Measurements from ENCODE around the gene ETV6.

The ETV6 gene

GRCh38 chr12:11745113-11745512 lies 95.6 kb downstream of the ETV6 start:
- no peak for DNase-seq (ENCODE audit: low read depth)
- TF ChIP-seq CTCF (IDR thresholded peaks at IDR 0.05; ENCODE audit: low read length, missing control alignments): no peak
- no peak overlapping the region for H3K4me3 ChIP-seq (replicated peaks; ENCODE audit: low read depth, low read length)

GRCh38 chr12:11746024-11746771 lies 96.7 kb downstream of the ETV6 start:
- no peak overlapping the region for H3K4me3 ChIP-seq (replicated peaks; ENCODE audit: low read depth, low read length)
- DNase-seq (ENCODE audit: low read depth): peak; percentile 67
- no peak for TF ChIP-seq CTCF (IDR thresholded peaks at IDR 0.05; ENCODE audit: low read length, missing control alignments)

GRCh38 chr12:11746940-11747716 lies 97.7 kb downstream of the ETV6 start:
- no peak for DNase-seq (ENCODE audit: low read depth)
- no peak for TF ChIP-seq CTCF (IDR thresholded peaks at IDR 0.05; ENCODE audit: low read length, missing control alignments)
- H3K4me3 ChIP-seq (replicated peaks; ENCODE audit: low read depth, low read length): no peak overlapping the region

- no peak for TF ChIP-seq CTCF (IDR thresholded peaks at IDR 0.05; ENCODE audit: low read length, missing control alignments)
- H3K4me3 ChIP-seq (replicated peaks; ENCODE audit: low read depth, low read length): no peak overlapping the region
- no peak for DNase-seq (ENCODE audit: low read depth)
Observed at GRCh38 chr12:11747969-11748368, 98.5 kb downstream of the ETV6 start.

- H3K4me3 ChIP-seq (replicated peaks; ENCODE audit: low read depth, low read length): no peak overlapping the region
- no peak for DNase-seq (ENCODE audit: low read depth)
- TF ChIP-seq CTCF (IDR thresholded peaks at IDR 0.05; ENCODE audit: low read length, missing control alignments): no peak
Observed at GRCh38 chr12:11748903-11749302, 99.4 kb downstream of the ETV6 start.

- no peak for DNase-seq (ENCODE audit: low read depth)
- H3K4me3 ChIP-seq (replicated peaks; ENCODE audit: low read depth, low read length): no peak overlapping the region
- no peak for TF ChIP-seq CTCF (IDR thresholded peaks at IDR 0.05; ENCODE audit: low read length, missing control alignments)
Observed at GRCh38 chr12:11749943-11750690, 100.6 kb downstream of the ETV6 start.
